Measurements from ENCODE around the gene PRPF40A. TPM values are rescaled to one million over a fixed set of nuclear protein-coding genes. Genes with fewer than 3 reads are reported as not detected.
A peak's percentile ranks its signal among the peaks of the same experiment; 100 is the strongest.

PRPF40A gene
- polyA plus RNA-seq, 3 donors = 56.0 to 95.4 (median 66.6) TPM

DNA sequence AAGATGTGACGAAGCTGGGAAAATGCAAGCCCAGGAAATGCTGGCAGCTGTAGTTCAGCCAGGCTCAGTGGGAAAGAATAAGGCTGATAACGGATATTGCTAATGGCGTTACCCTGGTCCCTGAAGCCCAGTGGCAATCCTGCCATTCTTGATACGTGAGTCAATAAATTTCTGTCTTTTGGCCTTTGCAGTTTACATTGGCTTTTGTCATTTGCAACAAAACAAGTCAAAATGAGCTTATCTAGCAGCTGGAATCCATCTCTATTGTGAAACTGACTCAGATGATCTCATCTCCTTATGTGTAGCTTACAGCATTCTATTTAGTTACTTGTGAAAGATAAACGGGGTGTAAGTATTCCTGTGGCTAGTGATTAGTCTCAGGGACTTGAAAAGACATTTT is 44.9 kb upstream of the PRPF40A start:
- Mint-ChIP-seq H3K36me3 (peaks cover 34 to 39% of the 10 kb centered on the region in 2 donors), H3K4me3 (no peak overlapping the region), H3K27me3 (ENCODE audit: low read depth in 3 of 3) (no peaks in the 10 kb centered on the region), H3K9me3 (peaks cover 0 to 2% (median under 1%) of the 10 kb centered on the region in 7 donors), H3K4me1 (no peaks in the 10 kb centered on the region), H3K27ac (peak overlapping the region in 1 of 7 donors; percentile 62)
- Histone ChIP-seq H3K4me3 (replicated peaks in 1 of 3; ENCODE audit: low read depth in 2 of 3, low read length in 3 of 3) (no peak overlapping the region), H3K27ac (ENCODE audit: low read depth in 1 of 2, low read length in 2 of 2) (no peak overlapping the region), H3K4me2 (replicated peaks; ENCODE audit: extremely low read depth, low read length, poor library complexity, severe bottlenecking) (no peak overlapping the region), H3K27me3 (ENCODE audit: control insufficient read depth in 2 of 2, insufficient read depth in 2 of 2, low read length in 2 of 2) (no peaks in the 10 kb centered on the region), H3K4me1 (ENCODE audit: control insufficient read depth in 1 of 2, insufficient read depth in 2 of 2, low read length in 2 of 2) (no peaks in the 10 kb centered on the region), H3K9ac (ENCODE audit: insufficient read depth, low read length, poor library complexity, severe bottlenecking) (no peak overlapping the region), H3K9me3 (replicated peaks in 1 of 2; ENCODE audit: control insufficient read depth in 1 of 2, insufficient read depth in 1 of 2, low read length in 2 of 2) (no peaks in the 10 kb centered on the region), H3K36me3 (replicated peaks in 1 of 2; ENCODE audit: control insufficient read depth in 1 of 2, insufficient read depth in 2 of 2, low read length in 2 of 2) (peaks cover 25 to 57% of the 10 kb centered on the region in 2 donors), H2AFZ (ENCODE audit: insufficient read depth, low read depth, low read length, poor library complexity, severe bottlenecking) (no peak overlapping the region), H4K20me1 (ENCODE audit: insufficient read depth, low read length) (no peaks in the 10 kb centered on the region), H3K79me2 (ENCODE audit: insufficient read depth, low read length) (no peaks in the 10 kb centered on the region)
- intact Hi-C loops (cut with micrococcal nuclease) = no loop called here
- no peak for DNase-seq
- TF ChIP-seq, protein P1, sequence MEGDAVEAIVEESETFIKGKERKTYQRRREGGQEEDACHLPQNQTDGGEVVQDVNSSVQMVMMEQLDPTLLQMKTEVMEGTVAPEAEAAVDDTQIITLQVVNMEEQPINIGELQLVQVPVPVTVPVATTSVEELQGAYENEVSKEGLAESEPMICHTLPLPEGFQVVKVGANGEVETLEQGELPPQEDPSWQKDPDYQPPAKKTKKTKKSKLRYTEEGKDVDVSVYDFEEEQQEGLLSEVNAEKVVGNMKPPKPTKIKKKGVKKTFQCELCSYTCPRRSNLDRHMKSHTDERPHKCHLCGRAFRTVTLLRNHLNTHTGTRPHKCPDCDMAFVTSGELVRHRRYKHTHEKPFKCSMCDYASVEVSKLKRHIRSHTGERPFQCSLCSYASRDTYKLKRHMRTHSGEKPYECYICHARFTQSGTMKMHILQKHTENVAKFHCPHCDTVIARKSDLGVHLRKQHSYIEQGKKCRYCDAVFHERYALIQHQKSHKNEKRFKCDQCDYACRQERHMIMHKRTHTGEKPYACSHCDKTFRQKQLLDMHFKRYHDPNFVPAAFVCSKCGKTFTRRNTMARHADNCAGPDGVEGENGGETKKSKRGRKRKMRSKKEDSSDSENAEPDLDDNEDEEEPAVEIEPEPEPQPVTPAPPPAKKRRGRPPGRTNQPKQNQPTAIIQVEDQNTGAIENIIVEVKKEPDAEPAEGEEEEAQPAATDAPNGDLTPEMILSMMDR (IDR thresholded peaks at IDR 0.05) = no peak
- 100% methylated on average over 4 of the region's 5 CpGs for WGBS (ENCODE audit: insufficient coverage)

DNA sequence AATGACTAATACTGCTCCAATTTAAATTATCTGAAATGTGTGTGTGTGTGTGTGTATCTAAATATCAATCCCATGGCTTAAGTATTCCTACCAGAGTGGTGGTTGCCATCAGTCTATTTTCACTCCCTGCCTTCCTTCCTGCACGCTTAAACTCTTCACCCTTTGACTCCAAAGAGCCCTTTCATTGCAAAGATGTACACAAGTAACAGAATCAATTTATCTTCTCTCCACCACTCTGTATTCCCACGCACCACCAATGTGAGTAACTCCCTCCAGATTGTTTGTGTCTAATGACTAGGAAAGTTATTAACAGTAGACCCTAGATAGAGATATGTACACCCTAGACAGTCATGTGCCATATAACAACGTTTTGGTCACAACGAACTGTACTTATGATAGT is 44.0 kb upstream of the PRPF40A start:
- no peak overlapping the region for H3K4me2 ChIP-seq (replicated peaks; ENCODE audit: extremely low read depth, low read length, poor library complexity, severe bottlenecking)
- no peaks in the 10 kb centered on the region for H4K20me1 ChIP-seq (ENCODE audit: insufficient read depth, low read length)
- H3K4me1 Mint-ChIP-seq = no peaks in the 10 kb centered on the region
- H3K9ac ChIP-seq (ENCODE audit: insufficient read depth, low read length, poor library complexity, severe bottlenecking) = no peak overlapping the region
- H3K36me3 ChIP-seq (replicated peaks in 1 of 2; ENCODE audit: control insufficient read depth in 1 of 2, insufficient read depth in 2 of 2, low read length in 2 of 2) = peaks cover 32 to 67% of the 10 kb centered on the region in 2 donors
- H3K79me2 ChIP-seq (ENCODE audit: insufficient read depth, low read length) = no peaks in the 10 kb centered on the region
- H3K27ac Mint-ChIP-seq = peak overlapping the region in 1 of 7 donors; percentile 4
- peaks cover 43 to 48% of the 10 kb centered on the region in 2 donors for H3K36me3 Mint-ChIP-seq
- no peak for DNase-seq
- H3K4me3 Mint-ChIP-seq = no peak overlapping the region
- H3K4me3 ChIP-seq (replicated peaks in 1 of 3; ENCODE audit: low read depth in 2 of 3, low read length in 3 of 3) = no peak overlapping the region
- H3K9me3 ChIP-seq (replicated peaks in 1 of 2; ENCODE audit: control insufficient read depth in 1 of 2, insufficient read depth in 1 of 2, low read length in 2 of 2) = no peaks in the 10 kb centered on the region
- no peaks in the 10 kb centered on the region for H3K4me1 ChIP-seq (ENCODE audit: control insufficient read depth in 1 of 2, insufficient read depth in 2 of 2, low read length in 2 of 2)
- TF ChIP-seq, protein P1 (IDR thresholded peaks at IDR 0.05) = no peak
- intact Hi-C loops (cut with micrococcal nuclease) = no loop called here
- H3K27ac ChIP-seq (ENCODE audit: low read depth in 1 of 2, low read length in 2 of 2) = no peak overlapping the region
- peaks cover 0 to 2% (median 0%) of the 10 kb centered on the region in 7 donors for H3K9me3 Mint-ChIP-seq
- no peaks in the 10 kb centered on the region for H3K27me3 Mint-ChIP-seq (ENCODE audit: low read depth in 3 of 3)
- H3K27me3 ChIP-seq (ENCODE audit: control insufficient read depth in 2 of 2, insufficient read depth in 2 of 2, low read length in 2 of 2) = no peaks in the 10 kb centered on the region
- H2AFZ ChIP-seq (ENCODE audit: insufficient read depth, low read depth, low read length, poor library complexity, severe bottlenecking) = no peak overlapping the region
- WGBS (ENCODE audit: insufficient coverage) = 100% methylated on average over 2 of the region's 4 CpGs
